ENCODE measurements around the gene PCDHA4. TPM values are rescaled to one million over a fixed set of nuclear protein-coding genes. Genes with fewer than 3 reads are reported as not detected.
"Not testable (repeated sequence)": the region's sequence is repeated elsewhere in the genome, so short reads cannot be mapped to it uniquely, and the experiment has no call there.

Gene PCDHA4
- total and polyA plus RNA-seq, 9 of the 15 experiments (the other 6 are each of a cell fraction or from before 2014, with no cell fraction given), result not detected

GRCh38 chr5:140822281-140822629, 15.4 kb downstream of the PCDHA4 start:
- CTCF ChIA-PET (ENCODE audit: low intra/inter-chr PET ratio), result no interaction called here
- no peak for ATAC-seq
- intact Hi-C loops (cut with micrococcal nuclease), result no loop called here

GRCh38 chr5:140822969-140823368, 16.1 kb downstream of the PCDHA4 start:
- BruUV-seq (replicated peaks); intact Hi-C loops (cut with micrococcal nuclease); FAIRE-seq; H3K4me2 ChIP-seq (ENCODE audit: insufficient read depth, low read length); H3K27ac ChIP-seq (ENCODE audit: extremely low read depth, low read depth, low read length); H3K9me1 ChIP-seq (ENCODE audit: control insufficient read depth, insufficient read depth, low read length); DNase-seq (ENCODE audit: extremely low read depth in 1 of 4, low spot score in 3 of 4); CTCF ChIA-PET (ENCODE audit: low intra/inter-chr PET ratio); H2AFZ ChIP-seq (ENCODE audit: low read depth, low read length); POLR2A ChIA-PET; H3K27me3 ChIP-seq (ENCODE audit: control insufficient read depth in 2 of 2, insufficient read depth in 2 of 2, low read length in 2 of 2); H3K4me3 ChIP-seq; H3K9me3 ChIP-seq (replicated peaks; ENCODE audit: control insufficient read depth, insufficient read depth, low read depth, low read length); ATAC-seq; H3K36me3 ChIP-seq (ENCODE audit: control insufficient read depth, insufficient read depth, low read length); H3K79me2 ChIP-seq (ENCODE audit: control insufficient read depth, insufficient read depth, low read length); H4K20me1 ChIP-seq (replicated peaks; ENCODE audit: control insufficient read depth, insufficient read depth, low read length); H3K9ac ChIP-seq (ENCODE audit: insufficient read depth in 1 of 2, low read depth in 2 of 2, low read length in 2 of 2); in situ Hi-C loops (cut with MboI): not testable (repeated sequence)
- 33% methylated on average over 38 of the region's 48 CpGs for WGBS (ENCODE audit: insufficient coverage, low coverage, missing lambda C conversion rate)
- peaks cover 0 to 16% of the 10 kb centered on the region in 2 experiments; a peak in 2 of 5 replicates for H3K4me1 ChIP-seq (replicated peaks in 1 of 2; ENCODE audit: control insufficient read depth in 2 of 2, insufficient read depth in 2 of 2, low read length in 2 of 2)

More at GRCh38 chr5:140822281-140822629, 15.4 kb downstream of the PCDHA4 start:
- BruUV-seq (replicated peaks), result no TSS peak
- H2AFZ ChIP-seq (ENCODE audit: low read depth, low read length), result no peak overlapping the region
- peaks cover 0 to 15% of the 10 kb centered on the region in 2 experiments; a peak in 2 of 5 replicates for H3K4me1 ChIP-seq (replicated peaks in 1 of 2; ENCODE audit: control insufficient read depth in 2 of 2, insufficient read depth in 2 of 2, low read length in 2 of 2)
- 2% methylated on average over 6 of the region's 6 CpGs for WGBS (ENCODE audit: insufficient coverage, low coverage, missing lambda C conversion rate)
- H3K27me3 ChIP-seq (ENCODE audit: control insufficient read depth in 2 of 2, insufficient read depth in 2 of 2, low read length in 2 of 2), result no peaks in the 10 kb centered on the region
- no peaks in the 10 kb centered on the region for H3K9me1 ChIP-seq (ENCODE audit: control insufficient read depth, insufficient read depth, low read length)
- no peak overlapping the region for H3K4me3 ChIP-seq
- FAIRE-seq (no peak), DNase-seq (ENCODE audit: extremely low read depth in 1 of 4, low spot score in 3 of 4) (no peak)
- H3K79me2 ChIP-seq (ENCODE audit: control insufficient read depth, insufficient read depth, low read length), result no peaks in the 10 kb centered on the region
- no peak overlapping the region for H3K4me2 ChIP-seq (ENCODE audit: insufficient read depth, low read length)
- in situ Hi-C loops (cut with MboI), result no loop called here
- no peaks in the 10 kb centered on the region for H4K20me1 ChIP-seq (replicated peaks; ENCODE audit: control insufficient read depth, insufficient read depth, low read length)
- H3K36me3 ChIP-seq (ENCODE audit: control insufficient read depth, insufficient read depth, low read length), result no peaks in the 10 kb centered on the region
- no peak overlapping the region for H3K27ac ChIP-seq (ENCODE audit: extremely low read depth, low read depth, low read length)
- TF ChIP-seq, protein P1, sequence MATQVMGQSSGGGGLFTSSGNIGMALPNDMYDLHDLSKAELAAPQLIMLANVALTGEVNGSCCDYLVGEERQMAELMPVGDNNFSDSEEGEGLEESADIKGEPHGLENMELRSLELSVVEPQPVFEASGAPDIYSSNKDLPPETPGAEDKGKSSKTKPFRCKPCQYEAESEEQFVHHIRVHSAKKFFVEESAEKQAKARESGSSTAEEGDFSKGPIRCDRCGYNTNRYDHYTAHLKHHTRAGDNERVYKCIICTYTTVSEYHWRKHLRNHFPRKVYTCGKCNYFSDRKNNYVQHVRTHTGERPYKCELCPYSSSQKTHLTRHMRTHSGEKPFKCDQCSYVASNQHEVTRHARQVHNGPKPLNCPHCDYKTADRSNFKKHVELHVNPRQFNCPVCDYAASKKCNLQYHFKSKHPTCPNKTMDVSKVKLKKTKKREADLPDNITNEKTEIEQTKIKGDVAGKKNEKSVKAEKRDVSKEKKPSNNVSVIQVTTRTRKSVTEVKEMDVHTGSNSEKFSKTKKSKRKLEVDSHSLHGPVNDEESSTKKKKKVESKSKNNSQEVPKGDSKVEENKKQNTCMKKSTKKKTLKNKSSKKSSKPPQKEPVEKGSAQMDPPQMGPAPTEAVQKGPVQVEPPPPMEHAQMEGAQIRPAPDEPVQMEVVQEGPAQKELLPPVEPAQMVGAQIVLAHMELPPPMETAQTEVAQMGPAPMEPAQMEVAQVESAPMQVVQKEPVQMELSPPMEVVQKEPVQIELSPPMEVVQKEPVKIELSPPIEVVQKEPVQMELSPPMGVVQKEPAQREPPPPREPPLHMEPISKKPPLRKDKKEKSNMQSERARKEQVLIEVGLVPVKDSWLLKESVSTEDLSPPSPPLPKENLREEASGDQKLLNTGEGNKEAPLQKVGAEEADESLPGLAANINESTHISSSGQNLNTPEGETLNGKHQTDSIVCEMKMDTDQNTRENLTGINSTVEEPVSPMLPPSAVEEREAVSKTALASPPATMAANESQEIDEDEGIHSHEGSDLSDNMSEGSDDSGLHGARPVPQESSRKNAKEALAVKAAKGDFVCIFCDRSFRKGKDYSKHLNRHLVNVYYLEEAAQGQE (IDR thresholded peaks at IDR 0.05; ENCODE audit: borderline replicate concordance), result no peak
- TF ChIP-seq, protein P1 (CRISPR knock-in tag; IDR thresholded peaks at IDR 0.05; ENCODE audit: low read depth), result no peak
- TF ChIP-seq ZNF184 (CRISPR knock-in tag; IDR thresholded peaks at IDR 0.05) (no peak), ZNF175 (CRISPR knock-in tag; IDR thresholded peaks at IDR 0.05; ENCODE audit: low read depth) (no peak)
- POLR2A ChIA-PET, result no interaction called here
- H3K9me3 ChIP-seq (replicated peaks; ENCODE audit: control insufficient read depth, insufficient read depth, low read depth, low read length), result no peaks in the 10 kb centered on the region; the same call in 1 of the 2 replicates
- H3K9ac ChIP-seq (ENCODE audit: insufficient read depth in 1 of 2, low read depth in 2 of 2, low read length in 2 of 2), result no peak overlapping the region

Measured in K562 (cell line).